H1 (cell line): ENCODE results near the gene CTPS2. TPM values are rescaled to one million over a fixed set of nuclear protein-coding genes. Genes with fewer than 3 reads are reported as not detected.
"Not testable (repeated sequence)": the region's sequence is repeated elsewhere in the genome, so short reads cannot be mapped to it uniquely, and the experiment has no call there.

Source experiments
- CTCF ChIA-PET: fragments of 300-600 bp; sonication (Branson Sonifier 250); formaldehyde crosslinking; loops from one replicate; lab custom pipeline; 2021; ENCODE audit not compliant: partially characterized antibody; lab: Charles Lee
- POLR2A ChIA-PET: fragments of 300-600 bp; sonication (Branson Sonifier 250); formaldehyde crosslinking; loops from one replicate; lab custom pipeline; 2021; ENCODE audit warnings: inconsistent platforms; ENCODE audit not compliant: partially characterized antibody; lab: Charles Lee
- DNase-seq, 2 experiments: peaks; one replicate each; pipeline versions ENCODE4 v3.0.0 to v3.0.0-alpha.2; 2010 to 2022; ENCODE audit warnings: low spot score in 2 of 2, low read depth in 1 of 2, mixed read lengths in 1 of 2
- FAIRE-seq: peaks from 2 replicates; lab custom pipeline; 2011; peaks lifted over from hg19 to GRCh38; lab: Jason Lieb, UNC
- H2AFZ ChIP-seq: 2 replicates; pipeline ENCODE4 v1.8.1; 2012; ENCODE audit warnings: low read length, inconsistent platforms
- H2AK5ac ChIP-seq: 2 replicates; pipeline ENCODE4 v1.6.1; 2013; ENCODE audit warnings: low read depth, low read length
- H2BK120ac ChIP-seq: replicated peaks from 2 replicates; pipeline ENCODE3; 2013; ENCODE audit warnings: low read depth, low read length, inconsistent platforms
- H2BK12ac ChIP-seq: 2 replicates; pipeline ENCODE4 v1.6.1; 2013; ENCODE audit warnings: low read depth, low read length
- H2BK15ac ChIP-seq: 2 replicates; pipeline ENCODE4 v1.6.1; 2013; ENCODE audit warnings: low read length
- H2BK20ac ChIP-seq: 2 replicates; pipeline ENCODE4 v1.6.1; 2013; ENCODE audit warnings: low read length
- H2BK5ac ChIP-seq: 2 replicates; pipeline ENCODE4 v1.6.1; 2013; ENCODE audit warnings: low read depth, low read length
- H3K14ac ChIP-seq: 2 replicates; pipeline ENCODE4 v1.6.1; 2013; ENCODE audit warnings: inconsistent platforms; ENCODE audit not compliant: insufficient read length
- H3K18ac ChIP-seq: 2 replicates; pipeline ENCODE4 v1.6.1; 2013; ENCODE audit warnings: low read length; ENCODE audit errors: extremely low read depth
- H3K23ac ChIP-seq: 2 replicates; pipeline ENCODE4 v1.6.1; 2013; ENCODE audit warnings: inconsistent platforms; ENCODE audit not compliant: insufficient read length
- H3K23me2 ChIP-seq: 2 replicates; pipeline ENCODE4 v1.6.1; 2013; ENCODE audit warnings: low read depth, low read length
- H3K27ac ChIP-seq: 2 replicates; pipeline ENCODE4 v1.6.1; 2011; ENCODE audit warnings: low read depth, low read length, inconsistent platforms
- H3K27me3 ChIP-seq, 4 experiments: replicated peaks in 1 of 4; 1 replicate in 1 of 4; 2 replicates in 3 of 4; pipeline versions ENCODE4 v1.6.1 to v1.8.1; 2011 to 2013; ENCODE audit warnings: low read length in 3 of 4, mild to moderate bottlenecking in 3 of 4, inconsistent platforms in 2 of 4, mixed read lengths in 2 of 4, moderate library complexity in 1 of 4; ENCODE audit not compliant: control insufficient read depth in 3 of 4, insufficient read depth in 3 of 4; ENCODE audit errors: extremely low read depth in 1 of 4
- H3K36me3 ChIP-seq, 4 experiments: 2 replicates each; pipeline versions ENCODE4 v1.6.1 to v1.8.1; 2011 to 2013; ENCODE audit warnings: mild to moderate bottlenecking in 4 of 4, low read length in 3 of 4, moderate library complexity in 2 of 4, control low read depth in 1 of 4, inconsistent platforms in 1 of 4; ENCODE audit not compliant: insufficient read depth in 4 of 4, control insufficient read depth in 2 of 4
- H3K4ac ChIP-seq: replicated peaks from 2 replicates; pipeline ENCODE3; 2013; ENCODE audit warnings: low read length, low read depth, mixed read lengths, inconsistent platforms; ENCODE audit not compliant: insufficient read length
- H3K4me1 ChIP-seq, 4 experiments: replicated peaks in 1 of 4; 1 replicate in 1 of 4; 2 replicates in 3 of 4; pipeline versions ENCODE4 v1.6.1 to v1.8.1; 2011 to 2013; ENCODE audit warnings: low read length in 3 of 4, inconsistent platforms in 2 of 4, mixed read lengths in 1 of 4; ENCODE audit not compliant: insufficient read depth in 4 of 4, control insufficient read depth in 3 of 4
- H3K4me2 ChIP-seq, 2 experiments: 2 replicates each; pipeline versions ENCODE4 v1.6.1 to v1.8.1; 2011 to 2013; ENCODE audit warnings: low read depth in 2 of 2, low read length in 2 of 2, control low read depth in 1 of 2, inconsistent platforms in 1 of 2, mild to moderate bottlenecking in 1 of 2; ENCODE audit not compliant: insufficient read depth in 1 of 2
- H3K4me3 ChIP-seq, 4 experiments: fragments of 200-600, 300-600 bp in 1 of 4; sonication (generic), shearing (Covaris generic), sonication (Bioruptor Twin) in 1 of 4; 2 replicates each; pipeline versions ENCODE4 v1.5.1 to v1.8.1; 2011 to 2016; ENCODE audit warnings: low read length in 4 of 4, low read depth in 3 of 4, control low read depth in 2 of 4, inconsistent platforms in 2 of 4, mild to moderate bottlenecking in 2 of 4, mixed read lengths in 1 of 4, moderate library complexity in 1 of 4; ENCODE audit not compliant: insufficient read depth in 2 of 4; ENCODE audit errors: extremely low read depth in 1 of 4
- H3K56ac ChIP-seq: replicated peaks from 2 replicates; pipeline ENCODE3; 2013; ENCODE audit warnings: low read depth, mild to moderate bottlenecking, mixed read lengths, low read length, inconsistent platforms; ENCODE audit not compliant: insufficient read length
- H3K79me1 ChIP-seq: 2 replicates; pipeline ENCODE4 v1.6.1; 2013; ENCODE audit warnings: low read depth, low read length, control low read depth
- H3K79me2 ChIP-seq, 2 experiments: 2 replicates each; pipeline versions ENCODE4 v1.6.1 to v1.8.1; 2012 to 2013; ENCODE audit warnings: low read length in 2 of 2, mild to moderate bottlenecking in 2 of 2, inconsistent platforms in 1 of 2; ENCODE audit not compliant: insufficient read depth in 2 of 2, control insufficient read depth in 1 of 2
- H3K9ac ChIP-seq, 4 experiments: replicated peaks in 1 of 4; 1 replicate in 1 of 4; 2 replicates in 3 of 4; pipeline versions ENCODE4 v1.6.1 to v1.8.1; 2011 to 2013; ENCODE audit warnings: low read depth in 3 of 4, low read length in 3 of 4, control low read depth in 2 of 4, mild to moderate bottlenecking in 2 of 4, moderate library complexity in 2 of 4, inconsistent platforms in 1 of 4; ENCODE audit errors: extremely low read depth in 1 of 4
- H3K9me3 ChIP-seq, 2 experiments: 2 replicates each; pipeline versions ENCODE4 v1.6.1 to v1.8.1; 2012 to 2013; ENCODE audit warnings: mild to moderate bottlenecking in 2 of 2, moderate library complexity in 2 of 2, control low read depth in 1 of 2, inconsistent platforms in 1 of 2, low read depth in 1 of 2, low read length in 1 of 2, mixed read lengths in 1 of 2; ENCODE audit not compliant: insufficient read depth in 2 of 2
- H4K20me1 ChIP-seq, 2 experiments: replicated peaks in 1 of 2; 2 replicates each; pipeline versions ENCODE3 to v1.8.1; 2011 to 2013; ENCODE audit warnings: inconsistent platforms in 2 of 2, low read length in 2 of 2, mild to moderate bottlenecking in 1 of 2; ENCODE audit not compliant: insufficient read depth in 2 of 2, control insufficient read depth in 1 of 2
- H4K5ac ChIP-seq: 2 replicates; pipeline ENCODE4 v1.6.1; 2013; ENCODE audit warnings: low read length, low read depth, mixed read lengths, inconsistent platforms; ENCODE audit not compliant: insufficient read length
- H4K8ac ChIP-seq: 2 replicates; pipeline ENCODE4 v1.8.0; 2013; ENCODE audit warnings: mild to moderate bottlenecking, moderate library complexity, low read length, inconsistent platforms; ENCODE audit not compliant: insufficient read depth; ENCODE audit errors: extremely low read depth
- H4K91ac ChIP-seq: replicated peaks from 2 replicates; pipeline ENCODE3; 2013; ENCODE audit warnings: low read length, mixed read lengths, inconsistent platforms; ENCODE audit not compliant: insufficient read length
- WGBS, 2 experiments: shearing (Covaris generic) in 1 of 2; methylation state at CpG; one replicate each; pipeline versions ENCODE4 v1.1.6 to v1.1.7; 2013 to 2015; ENCODE audit warnings: low lambda C conversion rate in 2 of 2, mixed read lengths in 2 of 2, inconsistent platforms in 1 of 2, low coverage in 1 of 2, missing lambda C conversion rate in 1 of 2; ENCODE audit not compliant: insufficient replicate concordance in 2 of 2, insufficient coverage in 1 of 2, insufficient read length in 1 of 2; ENCODE audit errors: extremely low coverage in 1 of 2, missing lambda C conversion rate in 1 of 2; 5-methylcytosine and 5-hydroxymethylcytosine counted together
- polyA plus RNA-seq, 7 experiments: library from polyadenylated mRNA; depleted of rRNA in 3 of 7; stranded (reverse) in 5 of 7; unstranded in 2 of 7; fragments of >200 nt in 5 of 7; fragments of 200-250 nt in 2 of 7; gene quantifications; 1 replicate in 5 of 7; 2 replicates in 1 of 7; 4 replicates in 1 of 7; pipeline versions ENCODE4 v1.2.1 to v1.2.3, GENCODE V29; 2011 to 2013; ENCODE audit warnings: missing spikeins in 2 of 7, mixed read lengths in 2 of 7
- total RNA-seq: library from RNA; stranded (reverse); fragmentation: NEBNext Ultra II Directional; extraction: Animal tissue kit (Norgen Biotek cat#: 25700); gene quantifications from 2 replicates; pipeline ENCODE4 v1.2.1, GENCODE V29; 2021

CTPS2 gene
- total and polyA plus RNA-seq, 2 of the 8 experiments (the other 6 are each of a cell fraction or from before 2014, with no cell fraction given): 17.1 to 34.0 TPM

GRCh38 chrX:16580004-16580797, 132.3 kb downstream of the CTPS2 start:
- not testable (repeated sequence) for H3K4ac ChIP-seq

More at GRCh38 chrX:16580004-16580797, 132.3 kb downstream of the CTPS2 start:
- ChIA-PET POLR2A (interaction anchor here (1.4 kb wide), 2 partner anchors 32 to 89 kb away, joined by 3 to 5 read pairs; no protein-coding TSS in a partner anchor), CTCF (interaction anchor here (0.7 to 2.1 kb wide), 2 partner anchors 9 to 135 kb away, joined by 3 to 6 read pairs; no protein-coding TSS in a partner anchor)
- H2AFZ ChIP-seq, H3K27me3 ChIP-seq, H3K79me2 ChIP-seq, H3K9me3 ChIP-seq, H4K91ac ChIP-seq, H3K79me1 ChIP-seq, H3K14ac ChIP-seq, H2BK120ac ChIP-seq, H4K8ac ChIP-seq, H3K4me1 ChIP-seq, H3K23ac ChIP-seq, H2BK15ac ChIP-seq, H4K20me1 ChIP-seq, H4K5ac ChIP-seq, H3K23me2 ChIP-seq, FAIRE-seq, H3K18ac ChIP-seq, DNase-seq, H2BK20ac ChIP-seq, H2AK5ac ChIP-seq, H3K56ac ChIP-seq, H3K9ac ChIP-seq: not testable (repeated sequence)
- H2BK5ac ChIP-seq: peak overlapping the region; percentile 69; the same call in 1 of the 2 replicates
- WGBS, 2 experiments: 23% methylated on average over 12 of the region's 14 CpGs; no CpG with 5 or more reads in 1 of the 2 experiments
- H2BK12ac ChIP-seq: peak overlapping the region; percentile 68; the same call in 1 of the 2 replicates
- peak overlapping the region; percentile 45; the same call in 1 of the 2 replicates for H3K27ac ChIP-seq
- H3K36me3 ChIP-seq: peaks cover 0 to 27% (median 12%) of the 10 kb centered on the region in 4 experiments; a peak in 3 of 8 replicates
- H3K4me3 ChIP-seq: peak overlapping the region in 1 of 4 experiments; percentile 54; a peak in 1 of 8 replicates
- H3K4me2 ChIP-seq: peak overlapping the region; percentile 38 to 39; a peak in 2 of 4 replicates
